Hepatocyte (in vitro differentiated cells): ENCODE measurements around the gene PACRG.

Source experiments
- CTCF ChIP-seq: fragments of 200-600 bp; sonication (generic); IDR thresholded peaks from 2 replicates; pipeline ENCODE4 v1.5.1; 2016; ENCODE audit warnings: antibody characterized with exemption, mild to moderate bottlenecking; ENCODE audit not compliant: poor library complexity
- EZH2 ChIP-seq: fragments of 200-600 bp; sonication (generic); IDR thresholded peaks from 2 replicates; pipeline ENCODE4 v1.6.1; 2016; ENCODE audit warnings: antibody characterized with exemption, mild to moderate bottlenecking, borderline replicate concordance
- EZH2phosphoT487 ChIP-seq: fragments of 200-600 bp; sonication (generic); IDR thresholded peaks from one replicate; pipeline ENCODE4 v1.6.1; 2018; ENCODE audit warnings: antibody characterized with exemption, mild to moderate bottlenecking, low read depth, moderate library complexity; ENCODE audit not compliant: unreplicated experiment, severe bottlenecking

DNA sequence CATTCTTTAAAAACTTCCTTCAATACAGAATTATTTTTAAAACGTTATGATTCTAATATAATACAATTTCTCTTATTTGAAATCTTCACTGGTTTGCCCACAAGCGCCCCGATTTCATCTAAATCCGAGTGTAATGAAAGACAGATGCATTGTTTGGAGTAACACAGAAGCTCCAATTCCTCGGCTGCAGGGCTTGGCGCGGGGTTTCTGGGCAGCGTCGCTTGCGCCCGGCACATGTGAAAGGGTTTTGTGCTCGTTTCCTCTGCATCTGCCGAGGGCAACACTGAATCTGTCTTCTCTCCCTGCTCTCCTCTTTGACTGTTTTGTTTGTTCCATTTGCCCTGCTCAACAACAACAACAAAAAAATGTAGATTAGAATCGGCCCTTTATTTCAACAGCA, 438.1 kb downstream of the PACRG start:
- no peak for TF ChIP-seq CTCF
- no peak for TF ChIP-seq EZH2
- no peak for TF ChIP-seq EZH2phosphoT487
